HG03135 (cell line): ENCODE measurements around the gene PPFIBP2.

ENCODE experiments used
- ATAC-seq: cut with Tn5 transposase; IDR thresholded peaks from one replicate; pipeline ENCODE4 v1.9.1; 2021; ENCODE audit warnings: mild to moderate bottlenecking, moderate library complexity; ENCODE audit not compliant: unreplicated experiment

The PPFIBP2 gene

DNA sequence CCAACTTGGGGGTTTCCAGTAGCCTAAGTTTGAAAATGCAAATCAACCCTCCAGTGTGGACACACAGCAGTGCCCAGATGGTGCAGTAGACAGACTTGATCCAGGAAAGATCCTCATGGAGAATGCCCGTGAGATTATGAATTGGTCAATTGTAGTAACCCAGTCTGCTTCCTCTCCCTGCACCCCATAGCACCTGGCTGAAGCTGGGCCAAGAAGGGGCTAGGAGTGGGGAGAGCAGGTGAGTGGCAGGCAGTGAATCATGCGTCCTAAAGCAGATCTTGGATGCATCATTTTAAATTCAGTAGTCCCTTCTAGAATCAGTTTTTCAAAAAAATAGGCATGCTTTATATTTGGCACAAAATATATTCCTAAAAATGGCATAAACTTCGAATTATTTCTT lies 107.3 kb downstream of the PPFIBP2 start:
- ATAC-seq: no peak

DNA sequence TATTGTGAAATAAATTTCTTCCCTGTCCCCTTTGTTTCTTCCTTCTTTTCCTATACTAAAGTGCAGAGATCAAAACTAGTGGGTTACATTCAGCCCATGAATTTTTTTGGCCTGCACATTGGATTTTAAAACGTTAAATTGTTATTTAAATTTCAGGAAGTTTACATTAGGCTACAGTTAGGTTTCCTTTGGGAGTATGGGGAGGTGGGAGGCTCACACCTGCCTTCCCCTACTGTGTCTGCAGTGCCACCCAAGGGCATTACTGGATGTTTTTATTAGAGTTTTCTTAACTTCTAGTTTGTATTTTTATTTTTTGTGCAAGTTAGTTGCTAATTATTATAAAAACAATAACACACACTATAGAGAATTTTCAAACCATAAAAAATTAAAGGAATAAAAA lies 107.8 kb downstream of the PPFIBP2 start:
- no peak for ATAC-seq

DNA sequence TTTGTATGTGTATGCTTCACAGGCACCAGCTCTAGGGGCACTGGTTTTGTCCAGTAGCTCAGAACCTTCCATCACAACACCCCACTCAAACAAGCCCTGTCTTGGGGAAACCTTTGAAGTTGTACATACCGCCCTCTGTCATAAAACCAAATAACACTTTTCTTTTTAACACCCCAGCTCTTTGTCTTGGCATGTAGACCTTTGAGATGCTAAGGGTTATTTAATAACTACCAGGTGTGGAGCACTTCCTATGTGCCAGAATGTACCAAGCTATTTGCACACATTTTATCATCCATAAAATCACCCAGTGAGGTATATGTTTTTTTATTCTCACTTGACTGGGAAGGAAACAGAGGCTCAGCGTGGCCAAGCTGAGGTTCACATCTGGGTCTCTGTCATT lies 108.9 kb downstream of the PPFIBP2 start:
- ATAC-seq: no peak

DNA sequence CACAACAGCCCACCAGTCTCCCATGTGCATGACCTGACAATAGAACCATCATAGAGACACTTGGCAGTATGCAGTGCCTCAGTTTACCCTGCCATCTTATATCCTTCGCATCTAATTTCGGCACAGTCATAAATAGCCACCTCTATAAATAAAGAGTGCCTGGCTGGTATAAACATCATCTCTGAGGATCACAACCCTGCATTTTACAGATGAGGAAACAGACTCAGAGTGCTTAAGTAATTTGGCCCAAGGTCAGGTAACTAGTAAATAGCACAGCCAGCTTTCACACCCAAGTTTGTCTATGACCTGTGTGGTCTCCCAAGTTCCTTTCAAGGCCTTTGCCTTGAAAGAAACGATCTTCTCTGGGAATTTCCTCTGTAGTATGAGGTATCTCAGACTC lies 114.9 kb downstream of the PPFIBP2 start:
- no peak for ATAC-seq

DNA sequence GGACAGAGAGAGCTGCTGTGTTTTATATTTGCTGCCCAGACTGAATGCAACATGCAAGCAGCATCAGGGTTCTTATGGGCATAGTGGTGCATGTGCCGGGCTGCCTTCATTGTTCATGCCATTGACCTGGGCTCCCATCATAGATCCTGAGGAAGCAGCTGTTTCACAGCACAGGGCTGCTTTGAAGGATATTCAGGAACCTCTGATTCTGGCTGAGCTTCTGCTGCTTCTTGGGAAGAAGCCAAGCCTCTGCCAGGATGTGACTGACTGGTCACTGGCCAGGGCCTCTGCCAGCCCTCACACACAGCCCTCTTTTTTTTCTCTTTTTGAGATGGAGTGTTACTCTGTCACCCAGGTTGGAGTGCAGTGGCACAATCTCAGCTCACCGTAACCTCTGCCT lies 116.2 kb downstream of the PPFIBP2 start:
- ATAC-seq: no peak

DNA sequence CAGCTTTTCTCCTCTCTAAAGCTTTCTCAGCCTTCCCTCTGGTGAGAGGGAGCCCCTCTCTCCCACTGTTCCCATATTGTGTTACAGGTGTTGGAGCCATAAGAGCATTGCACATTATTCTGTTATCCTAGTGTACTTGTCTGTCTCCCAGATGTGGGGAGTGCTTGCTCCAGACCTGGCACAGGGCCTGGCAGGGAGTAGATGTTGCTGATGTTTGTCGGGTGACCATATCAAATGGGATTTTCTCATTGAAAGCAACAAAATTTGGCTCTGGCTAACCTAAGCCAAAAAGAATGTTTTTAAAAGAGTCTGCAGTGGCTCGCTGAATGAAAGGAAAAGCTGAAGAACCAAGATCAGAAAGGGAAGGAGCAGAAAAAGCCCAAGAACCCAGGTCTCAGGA lies 118.4 kb downstream of the PPFIBP2 start:
- no peak for ATAC-seq

DNA sequence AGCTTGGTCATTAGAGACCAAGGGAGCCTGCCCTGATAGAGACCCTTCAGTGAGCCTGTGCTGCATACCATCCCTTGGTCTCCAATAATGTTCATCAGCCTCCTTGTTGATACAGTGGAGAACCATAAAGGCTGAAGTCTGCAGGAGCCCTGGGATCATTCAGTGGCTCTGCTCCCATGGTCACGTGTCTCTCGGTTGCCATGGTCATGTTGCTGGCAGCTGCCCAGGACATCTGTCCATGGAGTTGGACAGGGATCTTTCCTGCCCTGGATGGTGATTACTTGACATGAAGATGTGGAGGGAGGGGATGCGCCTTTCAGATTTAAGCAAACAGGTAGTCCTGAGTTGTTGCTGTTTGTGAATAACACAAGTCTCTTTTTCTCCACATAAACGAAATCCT lies 121.3 kb downstream of the PPFIBP2 start:
- no peak for ATAC-seq

DNA sequence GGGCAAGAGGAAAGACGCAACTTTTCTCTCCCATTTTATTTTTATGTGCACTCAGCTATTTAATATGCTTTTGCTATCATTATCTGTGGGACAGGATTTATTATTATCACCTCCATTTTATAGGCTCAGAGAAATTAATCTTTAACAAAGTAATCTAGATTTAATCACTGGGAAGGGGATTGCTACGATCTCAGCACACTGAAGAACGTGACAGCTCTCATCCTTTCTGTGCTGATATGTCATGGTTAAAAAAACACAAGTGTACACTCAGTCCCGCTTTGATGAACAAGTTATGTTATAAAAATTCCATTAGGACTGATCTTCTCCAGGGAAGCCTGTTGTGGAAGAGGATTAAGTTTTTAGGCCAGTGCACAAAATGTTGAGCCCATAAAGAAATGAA lies 121.9 kb downstream of the PPFIBP2 start:
- no peak for ATAC-seq

DNA sequence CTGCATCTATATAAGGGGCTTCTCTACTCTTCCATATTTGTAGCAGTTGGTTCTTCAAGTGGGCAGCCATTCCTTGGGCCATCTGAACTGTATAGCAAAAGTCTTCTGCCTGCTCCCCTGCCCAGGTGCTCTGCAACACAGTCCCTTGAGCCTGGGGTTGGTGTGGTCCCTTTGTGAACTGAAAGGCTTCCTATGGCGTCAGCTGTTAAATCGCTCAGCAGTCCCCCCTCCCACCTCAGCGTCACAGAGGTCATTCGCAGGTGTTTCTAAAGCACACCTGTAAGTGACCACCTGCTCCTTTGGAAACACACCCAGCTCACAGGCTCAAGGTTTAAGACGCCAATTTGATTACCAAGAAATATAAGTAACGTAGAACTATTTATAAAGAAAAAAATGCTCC lies 122.6 kb downstream of the PPFIBP2 start:
- ATAC-seq: no peak

DNA sequence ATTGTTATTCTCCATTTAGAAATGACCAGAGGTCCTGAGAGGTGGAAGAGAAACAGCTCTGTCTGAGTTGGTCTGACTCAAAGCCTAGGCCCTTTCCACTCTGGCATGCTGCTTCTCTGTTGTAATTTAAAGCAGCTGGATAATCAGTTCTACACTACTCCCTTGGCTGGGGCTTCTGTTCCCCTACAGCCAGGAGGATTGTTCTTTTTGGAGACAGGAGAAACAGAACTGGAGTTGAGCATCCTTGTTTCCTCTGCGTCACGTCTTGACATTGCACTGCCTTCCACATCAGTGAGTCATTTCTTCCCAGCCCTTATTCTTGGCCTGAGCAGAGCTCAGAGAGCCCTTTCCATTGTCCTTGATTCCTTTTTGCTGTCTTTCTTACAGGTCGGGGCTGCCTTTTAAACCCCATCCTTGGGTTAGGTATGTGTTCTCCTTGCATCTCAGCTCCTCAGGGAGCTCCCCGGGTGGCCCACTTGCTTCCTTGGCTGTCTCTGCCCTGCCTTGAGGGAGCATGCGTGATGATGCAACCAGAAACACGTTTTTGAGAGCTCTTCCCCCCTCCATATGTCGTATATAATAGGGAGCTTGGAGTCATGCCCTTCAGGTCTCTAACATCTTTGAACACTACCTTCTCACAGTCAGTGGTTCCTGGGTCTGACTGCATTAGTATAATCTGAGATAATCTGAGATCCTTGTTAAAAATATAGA lies 123.8 kb downstream of the PPFIBP2 start:
- no peak for ATAC-seq

DNA sequence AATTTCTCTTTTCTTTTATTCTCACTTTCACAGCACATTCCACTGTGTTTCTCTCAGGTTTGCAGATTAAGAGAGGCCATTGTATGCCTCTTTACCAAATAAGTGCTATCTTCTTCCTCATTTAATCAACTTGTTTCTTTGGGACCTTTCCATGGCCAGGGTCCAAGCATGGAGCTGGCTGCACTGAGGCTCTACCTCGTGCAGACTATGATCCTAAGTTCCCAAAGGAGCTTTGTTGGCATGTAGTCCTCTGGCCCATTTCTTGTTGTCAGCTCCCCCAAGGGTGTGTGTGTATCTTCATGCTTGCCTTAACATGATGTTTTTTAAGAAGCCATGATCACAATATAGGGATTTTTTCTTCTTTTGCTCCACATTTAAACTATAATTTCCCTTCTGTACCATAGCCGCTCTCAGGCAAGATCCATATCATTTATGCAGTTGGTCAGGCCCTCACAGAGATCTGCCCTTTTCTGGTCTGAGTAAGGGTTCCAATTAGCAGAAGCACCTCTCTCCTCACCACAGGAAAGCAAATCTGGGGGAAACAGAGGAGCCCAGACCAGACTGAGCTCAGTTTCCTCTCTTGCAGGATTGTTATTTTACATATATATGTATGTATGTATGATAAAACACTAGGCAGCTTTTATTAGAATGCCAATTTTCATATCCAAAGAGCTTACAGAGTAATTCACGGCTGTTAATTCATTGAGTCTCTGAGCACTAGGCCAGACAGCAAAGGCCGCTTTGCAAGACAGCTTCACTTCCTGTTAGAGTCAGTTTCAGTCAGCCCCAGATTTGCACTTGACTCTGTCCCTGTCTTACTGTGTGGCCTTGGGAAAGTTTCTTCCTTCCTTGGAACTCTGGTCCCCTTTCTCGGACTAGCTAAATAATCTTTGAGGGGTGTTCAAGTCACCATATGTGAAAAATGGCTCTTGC lies 125.2 kb downstream of the PPFIBP2 start:
- ATAC-seq: no peak

DNA sequence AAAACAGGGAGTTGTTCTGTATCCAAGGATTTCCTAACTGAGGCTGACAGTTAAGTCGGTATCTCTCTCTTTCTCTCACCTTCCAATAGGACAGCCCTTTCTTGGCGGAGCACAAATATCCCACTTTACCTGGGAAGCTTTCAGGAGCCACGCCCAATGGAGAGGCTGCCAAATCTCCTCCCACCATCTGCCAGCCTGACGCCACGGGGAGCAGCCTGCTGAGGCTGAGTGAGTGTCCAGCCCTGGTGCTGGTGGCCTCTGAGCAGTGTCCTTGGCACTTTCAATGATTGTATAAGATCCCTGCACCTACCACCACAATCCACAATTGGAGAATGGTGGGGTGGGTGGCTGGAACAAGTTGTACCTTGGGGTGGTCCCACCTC lies 125.8 kb downstream of the PPFIBP2 start:
- ATAC-seq: no peak

DNA sequence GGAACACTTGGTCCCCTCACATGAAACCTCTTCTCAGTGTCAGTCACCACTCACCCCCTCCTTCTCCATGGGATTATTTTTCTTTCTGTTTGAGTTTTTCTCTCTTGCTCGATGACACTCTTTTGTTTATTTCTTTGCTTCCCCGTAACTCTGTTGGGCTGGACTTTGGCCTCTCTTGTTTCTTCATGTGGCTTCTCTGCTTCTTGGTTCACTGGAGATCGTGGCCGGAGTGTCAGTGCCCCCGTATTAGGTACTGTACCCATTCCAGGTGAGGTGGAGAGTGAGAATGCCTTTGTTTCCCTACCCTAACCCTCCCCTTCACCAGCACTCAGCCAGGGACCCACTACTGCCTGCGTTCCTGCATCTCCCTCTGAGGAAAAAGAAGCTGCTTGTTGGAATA lies 127.0 kb downstream of the PPFIBP2 start:
- no peak for ATAC-seq

DNA sequence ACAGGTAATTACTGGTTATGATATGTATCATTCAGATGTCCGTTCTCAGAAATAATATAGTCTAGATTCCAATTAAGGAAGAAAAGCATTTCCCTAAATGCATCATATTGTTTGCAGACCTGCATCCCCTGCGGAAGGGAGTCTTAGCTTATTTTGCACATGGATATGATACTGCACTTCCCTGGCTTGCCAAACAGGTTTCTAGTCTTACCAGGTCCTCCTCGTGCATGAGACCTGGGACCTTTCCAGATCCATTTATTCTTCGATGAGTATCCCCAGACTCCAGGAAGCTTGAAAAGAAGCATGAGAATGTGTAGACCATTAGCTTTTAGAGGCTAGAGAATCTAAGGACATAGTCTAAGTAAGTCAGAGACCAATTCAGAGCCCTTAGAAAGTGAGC lies 128.9 kb downstream of the PPFIBP2 start:
- no peak for ATAC-seq

DNA sequence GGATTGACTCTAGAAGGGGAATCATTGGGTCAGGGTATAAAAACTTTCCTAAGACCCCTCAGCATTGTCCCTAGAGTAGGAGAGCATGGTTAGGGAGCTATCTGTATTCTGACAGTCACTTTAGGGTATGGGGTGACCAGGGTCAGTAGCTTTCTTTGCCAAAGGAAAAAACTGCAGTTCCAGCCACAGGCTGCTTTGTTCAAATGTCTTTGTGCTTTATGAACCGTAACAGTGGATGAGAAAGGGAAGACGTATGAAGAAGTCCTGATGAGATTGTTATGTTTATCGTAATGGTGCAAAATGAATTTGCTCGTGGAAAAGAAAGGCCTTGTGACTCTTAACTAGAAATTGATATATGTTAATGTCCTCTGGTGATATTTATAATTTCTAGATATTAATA lies 129.5 kb downstream of the PPFIBP2 start:
- no peak for ATAC-seq

DNA sequence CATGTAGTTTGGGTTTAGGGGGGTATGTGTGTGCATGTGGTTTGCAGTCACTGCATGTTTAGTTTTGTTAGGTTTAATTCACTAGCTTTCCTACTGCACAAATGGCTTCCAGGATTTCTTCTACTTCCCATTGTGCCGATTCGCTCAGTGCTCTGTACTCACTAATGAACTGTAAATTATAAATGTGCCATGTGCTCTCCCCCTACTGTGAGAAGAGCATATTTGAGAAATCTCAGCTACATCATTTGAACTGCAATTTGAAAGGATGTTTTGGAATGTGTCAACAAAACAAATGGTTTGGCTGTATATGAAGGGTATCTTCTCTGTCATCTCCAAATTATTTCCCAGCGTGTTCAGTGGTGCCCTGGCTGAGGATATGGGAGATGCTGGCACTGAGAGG lies 131.4 kb downstream of the PPFIBP2 start:
- no peak for ATAC-seq

DNA sequence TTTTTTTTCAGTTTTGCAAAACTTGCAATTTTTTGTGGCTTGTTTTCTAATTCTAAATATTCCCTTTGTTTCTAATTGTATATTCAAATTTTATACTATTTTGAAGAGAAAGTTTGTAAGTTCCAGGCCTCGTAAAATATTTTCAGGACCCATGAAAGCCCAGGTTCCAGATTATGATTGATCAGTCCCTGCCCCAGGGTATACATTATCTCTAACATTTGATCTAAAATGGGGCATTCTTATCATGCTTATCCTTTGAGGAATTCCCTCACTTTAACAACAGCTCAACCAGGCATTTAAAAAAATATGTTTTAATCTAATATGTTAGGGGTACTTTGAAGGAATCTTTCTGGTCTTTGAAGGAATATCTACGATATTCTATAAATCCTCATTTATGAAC lies 133.1 kb downstream of the PPFIBP2 start:
- ATAC-seq: no peak

DNA sequence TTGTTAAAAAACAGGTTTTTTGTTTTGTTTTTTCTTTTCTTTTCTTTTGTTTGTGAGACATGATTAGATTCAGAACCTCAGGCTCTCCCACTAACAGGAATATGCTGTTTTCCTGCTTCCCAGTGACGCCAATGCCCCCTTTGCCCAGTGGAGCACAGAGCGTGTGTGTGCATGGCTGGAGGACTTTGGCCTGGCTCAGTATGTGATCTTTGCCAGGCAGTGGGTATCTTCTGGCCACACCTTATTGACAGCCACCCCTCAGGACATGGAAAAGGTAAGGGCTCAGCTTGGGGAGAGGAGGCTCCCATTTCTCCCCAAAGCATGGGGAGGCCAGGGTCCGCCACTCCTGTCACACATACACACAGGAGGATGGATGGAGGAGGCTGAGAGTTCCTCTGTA lies 134.5 kb downstream of the PPFIBP2 start:
- no peak for ATAC-seq

DNA sequence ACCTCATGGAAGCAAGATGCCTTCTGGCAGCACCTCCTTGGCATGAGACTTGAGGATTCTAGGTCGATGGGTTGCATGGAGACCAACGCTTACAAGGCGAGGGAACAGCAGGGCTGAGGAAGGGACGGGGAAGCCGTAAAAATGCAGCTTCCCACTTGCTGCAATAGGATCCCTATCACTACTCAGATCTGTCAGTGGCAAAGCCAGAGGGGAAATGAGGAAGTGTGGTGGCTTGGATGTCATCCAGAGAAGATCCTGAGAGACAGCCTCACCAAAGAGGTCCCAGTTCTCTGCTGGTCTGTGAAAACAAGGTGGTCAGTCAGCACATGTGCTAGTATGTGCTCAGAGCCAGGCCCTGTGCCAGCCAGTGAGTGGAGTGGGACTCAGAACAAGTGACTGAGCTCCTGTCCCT lies 137.3 kb downstream of the PPFIBP2 start:
- ATAC-seq: no peak

DNA sequence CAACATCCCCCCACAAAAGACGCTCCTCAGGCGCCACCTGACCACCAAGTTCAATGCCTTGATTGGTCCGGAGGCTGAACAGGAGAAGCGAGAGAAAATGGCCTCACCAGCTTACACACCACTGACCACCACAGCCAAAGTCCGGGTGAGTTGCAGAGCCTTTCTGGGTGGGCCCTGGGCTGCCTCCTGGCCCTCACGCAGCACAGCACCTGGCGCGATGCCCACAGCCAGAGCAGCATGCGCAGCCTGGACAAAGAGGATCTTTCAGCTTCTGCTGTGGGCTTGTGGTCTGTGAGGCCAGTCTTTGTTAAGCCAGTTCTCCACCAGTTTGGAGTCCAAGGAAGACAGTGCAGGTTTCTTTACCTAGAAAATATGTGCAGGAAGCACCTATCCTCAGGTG lies 137.9 kb downstream of the PPFIBP2 start:
- ATAC-seq: no peak

DNA sequence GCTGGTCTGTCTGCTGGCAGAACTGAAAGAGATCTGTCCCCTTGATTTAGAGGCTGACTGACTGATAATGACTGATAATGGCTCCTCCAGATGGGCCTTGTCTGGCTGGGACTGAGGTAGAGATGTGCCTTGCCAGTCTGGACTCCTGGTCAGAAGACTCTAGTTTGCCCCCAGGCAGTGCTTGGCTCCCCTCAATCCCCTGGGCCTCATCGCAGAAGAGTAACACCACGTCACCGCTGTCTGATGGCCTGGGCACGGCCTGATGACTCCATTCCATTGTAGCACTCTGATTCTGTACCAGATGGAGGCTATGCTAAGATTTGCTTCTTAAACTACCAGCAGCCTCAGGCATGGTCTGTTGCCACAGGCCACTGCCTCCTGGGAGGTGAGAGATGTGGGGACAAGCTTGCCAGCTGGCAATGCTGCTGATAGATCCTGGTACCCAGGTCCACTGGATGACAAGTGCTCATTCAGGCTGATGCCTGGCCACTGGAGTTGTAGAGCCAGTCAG lies 140.5 kb downstream of the PPFIBP2 start:
- ATAC-seq: no peak
